ENCODE data around the gene GNAT3.

Gene GNAT3

DNA sequence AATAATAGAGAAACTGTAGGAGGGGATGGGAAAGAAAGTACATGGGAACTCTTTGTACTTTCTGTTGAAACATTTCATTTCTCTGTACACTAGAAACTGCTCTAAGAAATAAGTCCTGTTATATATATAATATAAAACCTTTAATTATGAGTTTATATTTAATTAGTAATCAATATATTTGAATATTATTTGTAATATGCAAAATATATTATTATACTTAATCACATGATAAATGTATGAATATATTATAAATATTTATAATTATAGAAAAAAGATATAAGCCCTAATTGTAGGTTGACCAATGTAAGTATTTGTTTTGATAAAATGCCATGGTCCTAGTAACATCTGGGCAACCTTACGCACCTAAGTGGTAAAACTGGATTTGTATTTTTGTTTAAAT is 51.0 kb downstream of the GNAT3 start:
- no peak for DNase-seq

DNA sequence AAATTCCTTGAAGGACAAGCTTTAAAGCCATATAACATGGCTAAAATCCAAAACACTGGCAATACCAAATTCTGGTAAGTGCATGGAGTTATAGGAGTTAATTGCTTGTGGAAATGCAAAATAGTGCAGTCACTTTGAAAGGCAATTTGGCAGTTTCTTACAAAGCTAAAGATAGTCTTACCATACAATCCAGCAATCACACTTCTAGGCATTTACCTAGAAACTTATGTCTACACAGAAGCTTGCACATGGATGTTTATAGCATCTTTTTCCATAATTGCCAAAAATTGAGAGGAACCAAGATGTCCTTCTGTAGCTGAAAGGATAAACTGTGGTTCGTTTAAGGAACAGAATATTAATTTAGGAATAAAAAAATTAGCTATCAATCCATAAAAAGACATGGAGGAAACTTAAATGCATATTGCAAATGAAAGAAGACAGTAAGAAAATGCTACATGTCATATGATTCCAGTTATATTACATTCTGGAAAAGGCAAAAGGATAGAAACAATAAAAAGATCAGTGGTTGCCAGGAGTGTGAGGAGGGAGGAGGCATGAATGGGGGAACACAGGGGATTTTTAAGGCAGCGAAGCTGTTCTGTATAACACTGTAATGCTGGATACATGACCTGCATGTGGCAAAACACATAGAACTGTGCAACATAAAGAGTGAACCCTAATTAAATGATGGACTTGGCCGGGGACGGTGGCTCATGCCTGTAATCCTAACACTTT is 51.9 kb downstream of the GNAT3 start:
- no peak for DNase-seq

DNA sequence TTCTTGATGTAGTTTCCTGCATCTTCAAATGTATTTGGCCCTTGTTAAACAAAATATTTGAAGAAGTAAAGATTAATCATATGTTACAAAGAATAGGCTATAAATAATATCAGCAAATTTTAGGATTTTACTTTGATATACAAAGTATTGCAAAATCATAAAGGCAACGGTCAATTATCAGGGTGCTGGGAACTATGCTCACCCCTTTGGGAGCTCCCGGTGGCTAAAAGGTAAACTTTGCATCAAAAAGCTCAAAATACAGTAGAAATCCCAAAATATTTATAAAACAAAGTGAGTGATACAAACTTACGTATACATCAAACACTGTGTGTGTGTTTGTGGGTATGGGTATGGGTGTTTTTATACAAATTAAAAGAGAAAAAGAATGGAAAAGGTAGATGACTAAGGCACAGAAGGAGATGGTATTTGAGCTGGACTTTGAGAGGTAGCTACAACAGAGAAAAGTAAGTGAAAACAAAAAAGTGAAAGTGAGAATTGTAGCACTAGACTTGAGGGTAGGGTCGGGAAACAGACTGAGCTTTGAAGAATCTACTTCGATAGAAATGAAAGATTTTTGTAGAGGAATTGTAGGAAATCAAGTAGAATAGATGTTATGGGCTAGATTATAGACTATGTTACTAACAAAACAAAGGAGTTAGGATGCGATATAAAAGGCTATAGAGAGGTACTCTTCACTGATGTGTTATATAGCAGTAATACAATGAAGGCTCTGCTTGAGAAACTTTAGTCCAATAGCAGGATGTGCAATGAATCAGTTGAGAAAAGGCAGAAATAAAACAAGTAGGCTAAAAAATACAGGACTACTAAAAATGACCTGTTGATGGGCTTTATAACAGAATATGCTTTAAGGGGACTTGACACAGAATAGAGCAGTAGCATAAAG is 52.8 kb downstream of the GNAT3 start:
- no peak for DNase-seq

DNA sequence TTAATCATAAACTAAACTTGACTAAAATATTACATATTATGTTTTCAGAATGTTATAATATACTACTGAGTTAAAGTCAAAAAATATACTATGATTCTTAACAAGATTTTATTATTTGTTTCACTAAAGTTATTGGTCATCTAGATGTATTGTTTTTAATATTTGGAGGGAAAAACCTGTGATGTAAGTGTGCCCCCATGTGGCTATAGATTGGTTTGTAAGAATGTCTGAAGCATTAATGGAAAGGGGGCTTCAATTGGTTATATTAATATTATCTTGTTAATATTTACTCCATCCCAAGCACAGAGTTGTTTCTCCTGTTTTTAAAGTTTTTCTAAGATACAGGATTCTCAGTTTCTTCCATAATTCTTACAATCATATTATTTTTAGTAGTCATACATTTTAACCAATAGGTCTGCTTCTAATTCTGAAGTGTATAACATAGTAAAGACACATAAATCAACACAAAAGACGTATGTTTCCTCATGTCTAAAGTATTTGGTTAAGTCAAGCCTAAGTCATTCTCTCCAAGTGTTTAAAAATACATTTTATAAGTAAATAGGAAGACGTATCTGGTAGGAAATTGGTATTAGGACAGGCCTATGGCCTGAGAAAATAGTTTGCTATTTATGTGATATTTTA is 58.0 kb downstream of the GNAT3 start:
- no peak for DNase-seq

DNA sequence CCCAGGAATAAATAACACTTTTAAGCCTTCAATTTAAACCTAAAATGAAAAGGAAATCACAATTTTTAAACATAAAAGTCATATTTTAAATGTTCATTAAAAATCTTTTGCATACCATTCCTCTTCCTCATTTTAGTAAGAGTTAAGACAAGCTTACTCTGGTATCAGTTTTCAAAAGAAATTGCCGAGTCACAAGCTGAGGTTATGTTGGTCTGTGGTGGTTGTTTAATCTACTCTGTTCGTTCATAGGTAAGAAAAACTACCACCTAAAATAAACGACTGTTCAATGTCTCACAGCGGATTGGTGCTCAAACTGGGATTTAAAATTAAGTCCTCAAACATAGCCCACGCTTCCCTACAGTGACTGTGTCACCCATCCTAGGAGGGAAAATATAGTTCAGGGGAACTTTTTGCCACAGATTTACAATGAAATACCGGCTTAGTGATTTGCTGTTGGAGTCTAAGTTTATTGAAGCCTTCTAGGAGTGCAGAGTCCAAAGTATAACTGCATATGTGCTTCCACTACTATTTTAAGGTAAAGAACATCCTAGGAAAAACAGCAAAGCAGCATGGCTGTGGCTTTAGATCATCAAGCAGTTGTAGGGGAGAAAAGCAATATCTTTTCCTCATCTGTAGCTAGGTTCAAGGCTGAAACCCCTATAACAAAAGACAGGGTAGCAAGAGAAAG is 61.1 kb downstream of the GNAT3 start:
- no peak for DNase-seq

DNA sequence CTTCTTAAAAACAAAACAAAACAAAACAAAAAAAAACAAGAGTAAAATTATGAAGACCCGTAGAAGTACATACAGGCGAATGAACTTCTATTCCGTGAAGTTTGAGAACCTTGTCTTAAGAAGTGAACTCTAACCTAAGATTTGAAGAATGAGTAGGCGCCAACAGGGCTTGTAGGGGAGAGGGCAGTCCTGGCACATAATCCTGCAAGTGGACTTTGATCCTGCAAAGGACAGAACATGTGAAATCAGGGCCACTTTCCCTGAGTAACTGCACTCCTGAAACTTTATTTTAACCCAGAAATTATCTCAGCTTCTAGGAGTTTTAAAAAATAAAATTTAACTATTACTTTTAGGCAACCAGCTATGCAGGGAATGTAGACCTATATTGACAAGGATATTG is 62.0 kb downstream of the GNAT3 start:
- no peak for DNase-seq

DNA sequence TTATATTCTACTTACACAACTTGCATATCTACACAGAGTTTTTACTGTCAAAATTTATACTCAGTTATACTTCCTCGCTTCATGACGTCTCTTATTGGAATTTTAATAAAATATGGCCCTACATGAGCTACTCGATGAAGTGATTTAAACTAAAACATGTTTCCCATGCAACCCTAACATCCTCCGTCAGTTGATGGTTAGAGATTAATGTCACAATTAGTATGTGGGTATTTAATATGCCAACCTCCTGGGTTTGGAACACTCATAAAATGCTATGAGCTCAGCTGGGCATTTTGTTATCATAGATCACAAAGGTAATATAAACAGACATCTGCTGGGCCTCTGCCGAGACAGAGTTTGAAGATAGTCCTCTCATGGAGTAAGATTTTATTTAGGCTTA is 66.5 kb downstream of the GNAT3 start:
- DNase-seq, result no peak

DNA sequence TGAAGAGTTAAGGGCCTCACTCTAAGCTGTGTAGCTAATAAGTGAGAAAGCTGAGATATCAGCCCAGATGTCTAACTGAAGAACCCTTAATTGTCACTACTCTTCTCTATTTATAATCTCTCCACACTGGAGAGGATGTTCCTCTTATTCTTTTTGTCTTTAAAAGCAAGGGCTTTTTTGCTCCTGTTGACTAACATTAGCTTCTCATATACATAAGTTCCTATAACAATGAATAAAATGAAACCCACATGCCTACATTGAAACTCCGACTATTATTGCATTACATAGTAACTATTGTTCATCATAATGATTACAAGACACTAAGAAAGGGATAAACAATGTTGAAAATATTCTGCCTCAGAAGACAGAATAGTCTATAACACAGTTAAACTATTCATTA is 67.1 kb downstream of the GNAT3 start:
- no peak for DNase-seq

DNA sequence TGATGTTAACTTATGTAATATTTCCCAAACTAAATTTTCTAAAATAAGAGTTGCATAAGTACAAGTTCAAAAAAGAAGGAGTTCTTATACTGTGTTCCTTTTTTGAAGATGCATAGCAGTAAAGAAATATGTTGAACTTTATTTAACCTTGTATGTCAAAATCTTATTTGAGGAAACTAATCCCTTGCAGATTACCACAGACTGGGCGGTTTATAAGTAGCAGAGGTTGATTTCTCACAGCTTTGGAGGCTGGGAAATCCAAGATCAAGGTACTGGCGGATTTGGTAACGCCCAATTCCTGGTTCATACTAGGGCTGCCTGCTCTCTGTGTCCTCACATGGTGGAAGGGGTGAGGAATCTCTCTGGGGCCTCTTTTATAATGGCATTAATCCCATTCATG is 68.5 kb downstream of the GNAT3 start:
- DNase-seq, result no peak

DNA sequence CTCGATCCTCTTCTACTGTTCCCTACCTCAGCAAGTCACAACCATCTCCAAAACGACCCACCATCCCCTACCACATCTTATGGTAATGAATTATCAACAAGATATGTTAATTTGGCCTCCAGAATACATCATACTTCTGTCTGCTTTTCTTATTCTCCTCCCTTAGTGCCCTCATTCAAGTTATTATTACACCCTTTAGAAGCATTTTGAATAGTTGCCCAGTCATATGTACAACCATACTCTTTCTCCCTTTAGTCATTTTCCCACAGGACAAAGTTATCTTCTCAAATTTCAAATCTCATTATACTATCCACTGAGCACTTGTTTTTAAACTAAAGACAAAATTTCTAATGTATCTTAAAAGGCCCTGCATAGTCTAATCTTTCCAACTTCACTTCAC is 71.0 kb downstream of the GNAT3 start:
- no peak for DNase-seq

DNA sequence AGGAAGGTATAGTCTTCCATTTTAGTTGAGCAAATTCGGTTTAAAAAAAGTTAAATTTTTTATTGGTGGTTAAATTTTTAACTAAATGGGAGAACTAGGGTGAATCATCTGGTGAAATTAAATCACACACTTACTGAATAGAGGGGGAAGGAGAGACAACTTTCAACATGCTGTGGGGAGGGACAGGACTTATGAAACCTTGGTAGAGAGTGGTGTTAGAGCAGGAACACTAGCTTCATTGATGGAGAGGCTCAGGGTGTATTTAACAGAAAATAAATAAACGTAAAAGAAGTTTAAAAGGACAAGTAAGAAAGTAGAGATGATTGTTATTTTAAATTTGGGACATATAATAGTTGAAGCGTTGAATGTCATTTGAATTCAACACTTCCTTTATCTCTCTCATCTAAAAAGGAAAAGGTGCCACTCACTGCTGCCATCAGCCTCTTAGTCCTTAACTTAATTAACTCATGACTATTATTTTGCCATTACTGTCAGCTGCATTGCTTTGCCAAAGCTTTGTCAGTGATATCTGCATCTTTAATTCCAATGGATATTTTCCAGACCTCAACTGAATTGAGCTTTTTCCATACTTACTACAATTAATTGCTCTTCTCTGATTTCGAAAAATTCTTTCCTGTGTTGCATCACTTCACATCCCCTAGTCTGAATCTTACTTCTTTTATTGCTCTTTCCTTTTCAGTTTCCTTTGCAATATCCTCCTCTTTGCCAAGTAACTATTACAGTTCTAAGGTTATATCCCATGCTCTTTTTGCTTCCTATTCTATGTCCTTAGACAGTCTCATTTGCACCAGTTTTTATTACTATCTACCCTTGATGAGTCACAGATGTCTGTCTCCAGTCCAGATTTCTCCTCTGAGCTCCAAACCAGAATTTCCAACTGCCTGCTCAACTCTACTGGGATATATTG is 71.7 kb downstream of the GNAT3 start:
- no peak for DNase-seq

DNA sequence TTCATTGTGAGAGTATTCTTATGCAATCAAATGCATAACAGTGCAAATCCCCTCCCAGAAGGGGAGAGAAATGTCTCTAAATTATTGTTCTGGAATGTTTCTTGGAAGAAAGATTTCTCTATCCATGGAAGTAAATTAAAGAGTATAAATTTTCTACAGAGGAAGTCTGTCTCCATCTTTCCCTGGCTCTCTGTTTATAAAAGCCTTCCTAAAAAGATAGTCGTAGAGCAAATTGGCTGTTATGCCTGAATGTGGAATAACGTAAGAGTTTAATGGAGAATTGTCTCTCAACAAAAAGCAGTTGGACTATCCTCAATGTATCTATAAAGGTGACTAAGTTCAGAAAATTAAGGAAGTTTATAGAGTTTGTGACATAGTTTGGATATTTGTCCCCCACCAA is 76.3 kb downstream of the GNAT3 start:
- DNase-seq, result no peak

DNA sequence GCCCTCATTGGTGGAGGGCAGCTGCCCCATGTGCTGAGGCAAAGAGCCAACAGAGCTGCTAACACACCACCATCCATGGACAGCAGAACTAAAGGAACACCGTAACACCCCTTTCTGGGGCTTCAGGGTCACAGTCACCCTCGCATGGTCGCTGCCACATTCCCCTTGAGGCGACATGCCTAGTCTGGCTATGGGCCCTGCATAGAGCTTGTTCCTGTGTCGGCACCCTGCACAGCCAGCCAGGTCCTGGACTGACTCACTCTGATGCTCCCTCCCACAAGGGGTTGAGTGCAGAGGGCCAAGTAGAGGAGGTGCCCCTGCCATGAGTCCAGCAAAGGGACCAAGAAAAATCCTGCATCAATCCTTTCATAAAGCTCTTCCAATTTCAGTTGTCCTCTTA is 77.8 kb downstream of the GNAT3 start:
- no peak for DNase-seq

DNA sequence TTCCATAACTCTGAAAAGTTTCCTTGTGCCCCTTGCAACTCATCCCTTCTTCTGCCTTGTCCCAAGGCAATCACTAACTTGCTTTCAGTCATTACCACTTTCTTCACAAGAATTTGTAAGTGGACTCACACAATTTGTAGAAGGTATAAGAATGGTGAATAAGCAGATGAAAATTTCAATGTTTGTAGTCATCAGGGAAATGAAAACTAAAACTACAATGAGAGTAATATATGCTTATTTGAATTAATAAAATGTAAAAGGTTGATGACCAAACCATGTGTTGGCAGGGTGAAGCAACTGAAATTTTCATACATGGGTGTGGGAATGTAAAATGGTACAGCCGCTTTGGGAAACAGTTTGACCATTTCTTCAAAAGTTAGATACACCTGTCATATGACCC is 79.7 kb downstream of the GNAT3 start:
- no peak for DNase-seq

DNA sequence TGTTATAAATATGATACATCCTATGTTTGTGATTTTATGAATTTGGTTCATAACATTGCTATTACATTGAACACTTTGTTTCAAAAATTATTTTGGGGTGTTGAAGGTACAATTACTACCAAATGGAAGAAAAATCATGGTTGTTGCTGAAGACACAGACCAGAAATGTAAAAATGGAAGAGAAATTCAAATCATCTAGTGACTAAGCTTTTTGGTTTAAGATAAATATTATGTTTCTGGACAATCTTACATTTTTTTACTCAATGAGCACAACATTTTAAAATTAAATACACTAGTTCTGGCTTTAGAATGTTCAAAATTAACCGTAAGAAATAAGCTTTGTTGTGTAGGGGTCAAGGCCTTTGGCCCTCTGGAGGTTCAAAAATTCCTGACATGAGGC is 82.7 kb downstream of the GNAT3 start:
- no peak for DNase-seq

DNA sequence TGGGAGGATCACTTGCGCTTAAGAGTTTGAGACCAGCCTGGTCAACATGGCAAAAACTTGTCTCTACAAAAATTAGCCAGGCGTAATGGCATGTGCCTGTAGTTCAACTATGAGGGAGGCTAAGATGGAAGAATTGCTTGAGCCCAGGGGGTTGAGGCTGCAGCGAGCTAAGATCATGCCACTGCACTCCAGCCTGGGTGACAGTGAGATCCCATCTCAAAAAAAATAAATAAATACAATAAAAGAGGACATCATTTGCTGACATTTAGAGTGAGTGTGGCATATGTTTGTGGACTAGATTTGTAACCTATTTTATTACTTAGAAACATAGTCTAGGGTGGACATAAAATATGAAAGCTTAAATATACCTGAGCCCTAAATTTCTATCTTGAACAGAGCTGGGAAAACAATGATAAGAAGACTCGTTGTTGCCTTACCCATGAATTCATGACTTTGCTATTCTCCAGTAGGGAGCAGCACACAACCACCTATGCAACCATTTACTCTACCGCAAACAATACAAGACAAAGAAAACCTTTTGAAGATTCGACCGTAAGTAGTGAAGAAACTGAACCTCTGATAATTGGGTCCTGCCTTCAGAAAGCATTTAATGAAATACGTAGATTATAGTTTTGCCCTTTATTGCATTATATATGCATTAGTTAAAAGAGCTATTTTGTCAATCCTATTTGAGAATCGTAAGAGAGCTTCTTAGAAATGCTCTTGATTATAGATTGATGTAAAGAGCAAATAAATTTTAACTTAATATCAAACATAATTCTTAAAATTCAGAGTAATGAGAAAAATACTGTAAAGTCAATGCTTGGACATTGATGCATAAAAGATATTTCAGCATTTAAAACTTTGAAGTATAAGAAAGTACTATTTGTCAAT is 83.5 kb downstream of the GNAT3 start:
- peak; percentile 75 for DNase-seq

DNA sequence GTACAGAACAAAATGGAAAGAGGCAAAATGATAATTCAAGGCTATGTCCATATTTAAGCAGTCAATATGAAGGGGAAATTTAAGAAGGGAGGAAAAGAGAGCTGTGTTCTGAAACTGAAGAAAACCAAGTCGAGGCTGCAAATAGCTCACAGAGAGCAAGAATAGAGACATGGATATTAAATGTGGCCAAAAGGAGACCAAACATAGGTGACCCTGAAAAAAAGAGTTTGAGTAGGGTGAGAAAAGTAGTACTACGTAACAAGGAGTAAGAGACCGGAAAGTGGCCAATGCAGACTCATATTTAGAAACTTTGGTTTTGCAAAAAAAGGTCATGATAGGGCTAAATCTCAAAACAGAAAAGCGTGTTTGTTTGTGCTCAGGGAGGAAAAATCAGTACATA is 84.6 kb downstream of the GNAT3 start:
- DNase-seq, result no peak

DNA sequence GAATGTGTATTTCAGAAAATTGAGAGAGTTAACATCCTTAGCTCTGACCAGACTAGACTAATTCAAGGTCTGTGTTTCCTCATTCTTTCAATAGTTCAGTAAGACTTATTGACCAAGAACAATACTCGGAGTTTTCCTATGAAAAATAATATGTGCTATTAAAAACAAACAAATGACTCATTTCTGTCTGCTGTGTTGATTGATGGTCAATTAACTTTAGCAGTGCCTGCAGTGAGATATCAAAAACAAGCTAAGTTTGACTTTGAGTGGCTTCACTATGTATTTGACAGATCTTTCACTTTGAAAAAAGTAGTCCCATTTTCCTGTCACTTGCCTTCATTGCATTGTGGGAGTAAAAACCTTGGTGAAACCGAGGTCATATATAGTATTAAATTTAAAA is 91.0 kb downstream of the GNAT3 start:
- DNase-seq, result no peak

DNA sequence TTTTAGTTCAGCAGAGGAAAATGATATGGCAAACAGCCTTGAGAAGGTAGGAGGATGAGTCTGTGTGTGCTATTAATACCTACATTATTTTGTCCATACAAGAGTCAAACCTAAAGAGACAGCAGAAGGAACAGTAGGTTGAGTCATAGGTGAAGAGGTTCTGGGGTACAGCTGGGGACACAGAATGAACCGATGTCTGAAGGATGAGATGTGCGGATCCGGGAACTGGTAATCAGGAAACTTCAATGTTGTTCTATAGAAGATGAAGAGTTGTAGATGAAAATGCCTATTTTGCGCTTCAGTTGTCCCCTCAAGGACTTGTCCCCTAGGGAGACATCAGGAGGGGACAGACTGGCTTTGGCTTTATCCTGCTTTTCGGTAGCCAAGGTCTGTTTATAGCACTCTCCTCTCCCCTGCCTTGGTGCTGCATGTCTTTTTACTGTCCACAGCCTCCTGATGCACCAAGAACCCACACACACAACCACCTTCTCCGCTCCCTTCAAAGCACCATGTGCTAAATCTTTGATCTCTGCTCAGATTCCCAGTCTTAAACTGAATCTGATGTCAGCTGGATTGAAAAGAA is 94.6 kb downstream of the GNAT3 start:
- no peak for DNase-seq

DNA sequence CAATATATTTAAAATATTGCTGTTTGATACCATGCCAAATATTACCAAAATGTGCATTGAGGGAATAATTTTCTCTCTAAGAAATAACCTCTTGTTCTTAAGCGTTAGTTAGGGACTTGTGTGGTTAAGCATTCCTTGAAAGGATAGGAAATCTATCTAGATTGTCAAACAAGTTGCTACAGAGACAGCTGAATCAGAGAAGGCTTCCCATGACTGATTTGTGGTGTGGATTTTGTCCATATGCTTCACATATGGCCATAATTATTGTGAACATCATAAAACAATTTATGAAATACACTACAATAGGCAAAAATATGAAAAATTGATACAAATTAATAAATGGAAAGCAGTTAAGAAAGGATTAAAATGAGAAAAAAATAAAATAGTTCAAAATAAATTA is 96.3 kb downstream of the GNAT3 start:
- no peak for DNase-seq

DNA sequence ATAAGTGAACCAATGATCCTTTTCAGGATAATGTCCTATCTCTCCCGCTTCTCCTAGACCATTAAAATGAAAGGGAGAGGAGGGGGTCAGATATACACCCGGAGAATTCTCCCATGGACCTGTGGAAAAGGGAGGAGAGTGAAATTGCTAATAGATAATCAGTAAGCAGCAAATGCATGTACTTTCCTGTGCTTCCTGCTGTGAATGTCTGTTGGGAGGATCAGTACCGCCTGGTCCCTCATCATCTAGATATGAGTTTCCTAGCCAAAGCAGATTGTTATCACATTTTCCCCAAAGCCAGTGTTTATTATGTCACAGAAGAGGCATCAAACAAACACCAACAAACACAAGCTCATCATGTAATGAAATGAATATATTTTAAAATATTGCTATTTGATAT is 96.8 kb downstream of the GNAT3 start:
- no peak for DNase-seq

Data from NCI-H2081 treated with DMSO at 0.1 percent for 48 hours (cell line).